ENCODE measurements around the gene FGL2. TPM values are rescaled to one million over a fixed set of nuclear protein-coding genes. Genes with fewer than 3 reads are reported as not detected.
A peak's percentile ranks its signal among the peaks of the same experiment; 100 is the strongest.

FGL2 gene
- total RNA-seq, 4 donors from 2014 or later, result 199 to 756 (median 378) TPM

GRCh38 chr7:77202481-77202976, 2.9 kb upstream of the FGL2 start:
- Histone ChIP-seq H3K27me3 (no peaks in the 10 kb centered on the region), H3K36me3 (no peaks in the 10 kb centered on the region), H3K27ac (no peak overlapping the region), H3K4me1 (peaks cover 0 to 32% (median 2%) of the 10 kb centered on the region in 3 donors), H3K9me3 (no peaks in the 10 kb centered on the region), H3K4me3 (no peak overlapping the region)
- TF ChIP-seq CTCF (IDR thresholded peaks at IDR 0.05) (no peak), POLR2A (IDR thresholded peaks at IDR 0.05) (no peak), POLR2AphosphoS5 (IDR thresholded peaks at IDR 0.05) (no peak), EP300 (IDR thresholded peaks at IDR 0.05) (no peak)
- ATAC-seq, result no peak
- WGBS, 2 donors (ENCODE audit: low coverage in 1 of 2), result 80 to 87% methylated on average over 3 of the region's 4 CpGs

- WGBS, 2 donors (ENCODE audit: low coverage in 1 of 2), result 46% methylated on average over 2 of the region's 2 CpGs; no CpG with 5 or more reads in 1 of the 2 donors
- H3K36me3 ChIP-seq, result peaks cover 0 to 6% of the 10 kb centered on the region in 2 donors
- no peaks in the 10 kb centered on the region for H3K9me3 ChIP-seq
- TF ChIP-seq POLR2A (IDR thresholded peaks at IDR 0.05) (no peak), POLR2AphosphoS5 (IDR thresholded peaks at IDR 0.05) (no peak), EP300 (IDR thresholded peaks at IDR 0.05) (no peak), CTCF (IDR thresholded peaks at IDR 0.05) (no peak)
- H3K4me1 ChIP-seq, result peaks cover 0 to 39% (median 2%) of the 10 kb centered on the region in 3 donors
- peak overlapping the region; percentile 79 to 90 (median 86) for H3K27ac ChIP-seq
- H3K27me3 ChIP-seq, result no peaks in the 10 kb centered on the region
- peak overlapping the region; percentile 61 to 75 for H3K4me3 ChIP-seq
- ATAC-seq, result no peak
Measured at GRCh38 chr7:77200542-77200941, 923 bp upstream of the FGL2 start.

GRCh38 chr7:77197141-77197540, 2.5 kb downstream of the FGL2 start:
- ATAC-seq, result no peak
- Histone ChIP-seq H3K27me3 (no peaks in the 10 kb centered on the region), H3K36me3 (peaks cover 0 to 8% of the 10 kb centered on the region in 2 donors), H3K4me1 (peaks cover 0 to 66% (median 2%) of the 10 kb centered on the region in 3 donors), H3K27ac (peak overlapping the region; percentile 79 to 90 (median 86)), H3K4me3 (peak overlapping the region; percentile 61 to 75), H3K9me3 (no peaks in the 10 kb centered on the region)
- TF ChIP-seq EP300 (IDR thresholded peaks at IDR 0.05) (no peak), CTCF (IDR thresholded peaks at IDR 0.05) (no peak), POLR2AphosphoS5 (IDR thresholded peaks at IDR 0.05) (no peak), POLR2A (IDR thresholded peaks at IDR 0.05) (no peak)
- 24 to 41% methylated on average over 4 of the region's 4 CpGs for WGBS, 2 donors (ENCODE audit: low coverage in 1 of 2)

GRCh38 chr7:77188731-77189437, 10.7 kb downstream of the FGL2 start:
- 66 to 86% methylated on average over 4 of the region's 4 CpGs for WGBS, 2 donors (ENCODE audit: low coverage in 1 of 2)
- H3K36me3 ChIP-seq, result peaks cover 0 to 4% of the 10 kb centered on the region in 2 donors
- no peak overlapping the region for H3K4me3 ChIP-seq
- TF ChIP-seq POLR2A (IDR thresholded peaks at IDR 0.05) (no peak), POLR2AphosphoS5 (IDR thresholded peaks at IDR 0.05) (no peak), EP300 (IDR thresholded peaks at IDR 0.05) (no peak), CTCF (IDR thresholded peaks at IDR 0.05) (no peak)
- no peaks in the 10 kb centered on the region for H3K9me3 ChIP-seq
- no peaks in the 10 kb centered on the region for H3K27me3 ChIP-seq
- H3K4me1 ChIP-seq, result peaks cover 5 to 53% (median 7%) of the 10 kb centered on the region in 3 donors
- peak overlapping the region in 3 of 4 donors; percentile 6 to 42 (median 34) for H3K27ac ChIP-seq
- no peak for ATAC-seq

- TF ChIP-seq CTCF (IDR thresholded peaks at IDR 0.05) (no peak), EP300 (IDR thresholded peaks at IDR 0.05) (no peak), POLR2A (IDR thresholded peaks at IDR 0.05) (no peak), POLR2AphosphoS5 (IDR thresholded peaks at IDR 0.05) (no peak)
- H3K9me3 ChIP-seq, result no peaks in the 10 kb centered on the region
- H3K4me1 ChIP-seq, result peaks cover 5 to 40% (median 9%) of the 10 kb centered on the region in 3 donors
- peak overlapping the region in 3 of 4 donors; percentile 51 to 83 (median 72) for H3K27ac ChIP-seq
- H3K36me3 ChIP-seq, result no peaks in the 10 kb centered on the region
- H3K4me3 ChIP-seq, result no peak overlapping the region
- no peaks in the 10 kb centered on the region for H3K27me3 ChIP-seq
- no peak for ATAC-seq
- WGBS, 2 donors (ENCODE audit: low coverage in 1 of 2), result 55 to 63% methylated on average over 2 of the region's 2 CpGs
Measured at GRCh38 chr7:77185866-77186265, 13.8 kb downstream of the FGL2 start.
